Ishikawa (cell line): Measurements from ENCODE around the gene ACSBG1.

Experiments used
- EGR1 ChIP-seq: IDR thresholded peaks from 2 replicates; pipeline ENCODE4 v1.6.1; 2012
- FOXM1 ChIP-seq: IDR thresholded peaks from 2 replicates; pipeline ENCODE4 v1.6.1; 2012; ENCODE audit warnings: low read depth, borderline replicate concordance
- NFIC ChIP-seq: IDR thresholded peaks from 2 replicates; pipeline ENCODE4 v1.6.1; 2012
- RAD21 ChIP-seq: IDR thresholded peaks from 2 replicates; pipeline ENCODE4 v1.6.1; 2012; ENCODE audit warnings: low read depth
- REST ChIP-seq: IDR thresholded peaks from 2 replicates; pipeline ENCODE4 v1.6.1; 2012; ENCODE audit warnings: low read depth, mild to moderate bottlenecking
- TAF1 ChIP-seq: IDR thresholded peaks from 2 replicates; pipeline ENCODE4 v1.6.1; 2012; ENCODE audit warnings: low read depth, mild to moderate bottlenecking
- USF1 ChIP-seq: IDR thresholded peaks from 2 replicates; pipeline ENCODE4 v1.6.1; 2012
- YY1 ChIP-seq: IDR thresholded peaks from 2 replicates; pipeline ENCODE4 v1.6.1; 2012; ENCODE audit warnings: low read depth

GRCh38 chr15:78194568-78194925, 39.8 kb downstream of the ACSBG1 start:
- no peak for TF ChIP-seq RAD21
- TF ChIP-seq FOXM1: no peak
- no peak for TF ChIP-seq NFIC
- no peak for TF ChIP-seq REST
- no peak for TF ChIP-seq TAF1
- TF ChIP-seq EGR1: no peak
- no peak for TF ChIP-seq USF1
- no peak for TF ChIP-seq YY1
